GM19467 (cell line): Measurements from ENCODE around the gene OR7G1.
"Not testable (repeated sequence)": the region's sequence is repeated elsewhere in the genome, so short reads cannot be mapped to it uniquely, and the experiment has no call there.

Experiments used
- ATAC-seq: cut with Tn5 transposase; IDR thresholded peaks from one replicate; pipeline ENCODE4 v1.9.1; 2021; ENCODE audit warnings: mild to moderate bottlenecking, moderate library complexity; ENCODE audit not compliant: unreplicated experiment

Gene OR7G1

GRCh38 chr19:9086761-9087160, 28.8 kb downstream of the OR7G1 start, which contains the start of gene OR1M1:
Gene OR1M1 (plus strand): TSS chr19:9087061. CDS start chr19:9093245, 6,184 bp downstream.
- no peak for ATAC-seq

GRCh38 chr19:9078651-9079050, 36.9 kb downstream of the OR7G1 start:
- ATAC-seq, result no peak

GRCh38 chr19:9076901-9077300, 38.7 kb downstream of the OR7G1 start:
- ATAC-seq, result no peak

- no peak for ATAC-seq
These were observed 40.3 kb downstream of the OR7G1 start for GRCh38 chr19:9075064-9075949.

- ATAC-seq, result no peak
These were observed 41.8 kb downstream of the OR7G1 start for GRCh38 chr19:9073806-9074205.

- ATAC-seq, result not testable (repeated sequence)
These were observed 43.8 kb downstream of the OR7G1 start for GRCh38 chr19:9071720-9072119.

GRCh38 chr19:9070066-9070465, 45.5 kb downstream of the OR7G1 start:
- ATAC-seq, result no peak

- ATAC-seq, result no peak
These were observed 50.0 kb downstream of the OR7G1 start for GRCh38 chr19:9065457-9066014.
